IPS DF 19.7 (cell line): ENCODE measurements around the gene MBOAT2.

Experiments
- DNase-seq: peaks from one replicate; pipeline ENCODE4 v3.0.0-alpha.2; 2013; ENCODE audit warnings: low read depth, low spot score

Gene MBOAT2

DNA sequence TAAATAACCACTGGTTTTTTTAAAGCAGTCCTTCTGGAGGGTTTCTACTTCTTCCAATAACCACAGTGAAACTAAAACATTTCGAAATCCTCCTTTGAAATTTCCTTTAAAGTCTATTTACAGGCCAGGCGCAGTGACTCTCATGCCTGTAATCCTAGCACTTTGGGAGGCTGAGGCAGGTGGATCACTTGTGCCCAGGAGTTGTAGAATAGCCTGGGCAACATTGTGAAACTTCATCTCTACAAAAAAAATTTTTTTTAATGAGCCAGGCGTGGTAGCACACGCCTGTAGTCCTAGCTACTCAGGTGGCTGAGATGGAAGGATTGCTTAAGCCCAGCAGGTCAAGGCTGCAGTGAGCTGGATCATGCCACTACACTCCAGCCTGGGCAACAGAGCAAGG is 181.3 kb downstream of the MBOAT2 start:
- DNase-seq, result no peak

DNA sequence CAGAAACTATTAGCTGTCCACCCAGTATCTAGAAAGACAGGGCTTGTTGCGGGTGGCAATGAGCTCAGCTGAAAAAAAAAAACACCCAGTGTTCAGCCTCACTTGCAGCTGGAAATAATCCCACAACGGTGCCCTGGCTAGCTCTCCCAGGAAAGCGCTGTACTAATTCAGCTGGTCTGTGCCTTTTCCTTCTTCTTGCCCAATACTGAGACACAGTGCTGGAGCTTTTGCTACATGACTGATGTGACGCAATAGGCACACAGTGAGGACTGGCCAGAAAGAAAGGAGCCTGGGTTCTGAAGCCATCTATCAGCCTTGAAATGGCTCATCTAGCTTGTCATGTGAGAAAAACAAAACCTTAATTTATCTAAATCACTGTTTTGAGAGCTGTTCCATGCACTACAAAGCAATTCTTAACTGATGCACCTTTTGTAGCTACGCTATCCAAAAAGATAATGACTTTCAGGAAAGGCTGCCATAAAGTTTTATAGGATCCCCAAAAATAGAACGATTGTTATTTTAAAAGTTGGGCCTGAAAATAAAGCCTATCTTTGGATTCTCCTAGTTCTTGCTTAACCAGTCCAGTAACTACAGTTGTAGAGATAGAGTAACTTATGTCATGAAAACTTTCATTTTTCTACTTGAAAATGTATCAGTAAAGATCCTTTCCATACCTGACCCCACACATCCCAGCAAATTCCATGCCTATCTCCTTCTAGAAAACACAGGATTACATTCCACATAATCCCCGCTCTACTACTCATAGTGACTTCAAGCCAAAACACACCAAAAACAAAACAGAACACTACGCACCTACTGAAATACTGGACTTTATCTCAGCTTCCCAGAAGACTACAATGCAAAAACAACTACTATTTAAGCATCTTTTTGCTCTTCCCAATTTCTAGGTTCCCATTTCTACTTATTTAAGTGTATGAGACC is 181.9 kb downstream of the MBOAT2 start:
- DNase-seq, result no peak

DNA sequence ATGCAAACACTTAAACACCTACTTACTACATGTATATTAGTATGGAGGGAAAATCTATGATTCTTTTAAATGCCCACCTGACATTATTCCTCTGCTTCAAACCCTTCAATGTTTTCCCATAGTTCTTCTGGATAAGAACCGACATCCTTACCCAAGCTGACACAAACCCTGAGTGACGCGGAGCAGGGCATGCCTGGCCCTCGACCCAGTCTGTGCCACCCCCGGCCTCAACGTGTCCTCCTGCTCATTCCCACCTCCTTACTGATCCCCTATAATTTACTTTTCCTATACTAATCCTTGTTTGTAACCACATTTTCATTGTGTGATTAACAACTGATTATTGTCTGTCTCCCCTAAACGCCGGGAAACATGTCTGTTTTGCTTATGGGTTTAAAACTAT is 183.5 kb downstream of the MBOAT2 start:
- no peak for DNase-seq

DNA sequence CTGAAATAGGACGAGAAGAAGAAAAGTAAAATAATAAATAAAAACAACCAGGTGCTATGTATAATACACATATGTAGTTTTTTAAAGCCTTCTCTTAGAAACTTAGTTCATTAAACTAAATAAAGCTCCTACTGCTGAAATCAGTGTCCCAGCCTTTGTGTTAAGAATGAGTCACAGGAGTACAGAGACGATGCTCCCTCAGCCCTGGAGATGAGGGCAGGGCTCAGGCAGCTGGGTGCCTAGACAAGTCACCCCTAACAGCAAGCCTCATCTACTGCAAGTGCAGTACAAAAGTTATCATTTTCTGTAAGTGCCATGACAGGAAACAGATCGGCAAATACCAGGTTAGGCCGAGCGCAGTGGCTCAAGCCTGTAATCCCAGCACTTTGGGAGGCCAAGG is 184.3 kb downstream of the MBOAT2 start:
- DNase-seq, result no peak

DNA sequence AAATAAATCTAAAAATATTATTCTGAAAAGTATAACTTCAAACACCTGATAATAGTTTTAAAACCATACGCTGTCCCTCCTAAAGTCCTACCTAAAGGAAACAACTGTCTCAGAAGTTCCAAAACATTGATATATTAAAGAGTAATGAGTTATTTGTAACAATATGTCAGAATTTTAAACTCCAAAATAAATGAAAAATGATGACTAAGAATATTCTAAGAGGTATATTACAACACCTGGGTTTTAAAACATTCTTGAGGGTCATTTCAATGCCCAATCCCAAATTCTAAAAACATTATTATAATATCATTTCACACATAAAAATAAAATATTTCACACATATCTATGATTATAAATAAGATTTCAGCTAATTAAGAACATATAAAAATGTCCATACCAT is 186.3 kb downstream of the MBOAT2 start:
- DNase-seq, result no peak

DNA sequence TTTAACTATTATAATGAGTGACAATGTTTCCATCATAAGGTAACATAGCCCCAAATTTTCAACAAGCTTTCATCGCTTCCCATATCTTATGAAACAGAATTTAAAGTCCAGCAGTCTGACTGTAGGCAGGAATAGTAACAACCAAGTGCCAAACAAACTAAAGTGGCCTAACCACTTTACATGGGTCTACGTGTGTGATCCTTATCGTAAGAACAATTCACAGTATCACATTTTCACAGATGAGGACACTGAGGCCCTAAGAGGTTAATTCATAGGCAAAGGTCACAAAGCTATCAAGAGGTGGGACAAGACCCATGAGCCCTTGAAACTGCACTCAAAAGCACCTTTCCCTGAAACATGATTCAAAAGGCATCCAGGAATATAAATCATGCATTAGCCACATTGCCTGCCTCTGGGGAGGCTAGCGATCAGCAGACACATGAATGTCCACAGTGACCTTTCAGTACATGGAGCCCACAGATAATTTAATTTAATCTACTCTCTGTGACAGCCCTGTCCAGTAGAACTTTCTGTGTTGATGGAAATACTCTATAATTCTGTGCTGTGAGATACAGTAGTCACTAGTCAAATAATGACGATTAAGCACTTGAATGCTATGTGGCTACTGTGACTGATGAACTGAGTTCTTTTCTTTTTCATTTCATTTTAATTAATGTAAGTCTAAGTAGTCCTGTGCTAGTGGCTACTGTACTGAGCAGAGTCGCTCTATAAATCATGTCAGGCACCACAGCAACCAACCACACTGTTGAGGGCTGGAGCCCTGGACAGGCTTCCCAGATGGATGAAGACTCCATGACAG is 196.4 kb downstream of the MBOAT2 start:
- no peak for DNase-seq

DNA sequence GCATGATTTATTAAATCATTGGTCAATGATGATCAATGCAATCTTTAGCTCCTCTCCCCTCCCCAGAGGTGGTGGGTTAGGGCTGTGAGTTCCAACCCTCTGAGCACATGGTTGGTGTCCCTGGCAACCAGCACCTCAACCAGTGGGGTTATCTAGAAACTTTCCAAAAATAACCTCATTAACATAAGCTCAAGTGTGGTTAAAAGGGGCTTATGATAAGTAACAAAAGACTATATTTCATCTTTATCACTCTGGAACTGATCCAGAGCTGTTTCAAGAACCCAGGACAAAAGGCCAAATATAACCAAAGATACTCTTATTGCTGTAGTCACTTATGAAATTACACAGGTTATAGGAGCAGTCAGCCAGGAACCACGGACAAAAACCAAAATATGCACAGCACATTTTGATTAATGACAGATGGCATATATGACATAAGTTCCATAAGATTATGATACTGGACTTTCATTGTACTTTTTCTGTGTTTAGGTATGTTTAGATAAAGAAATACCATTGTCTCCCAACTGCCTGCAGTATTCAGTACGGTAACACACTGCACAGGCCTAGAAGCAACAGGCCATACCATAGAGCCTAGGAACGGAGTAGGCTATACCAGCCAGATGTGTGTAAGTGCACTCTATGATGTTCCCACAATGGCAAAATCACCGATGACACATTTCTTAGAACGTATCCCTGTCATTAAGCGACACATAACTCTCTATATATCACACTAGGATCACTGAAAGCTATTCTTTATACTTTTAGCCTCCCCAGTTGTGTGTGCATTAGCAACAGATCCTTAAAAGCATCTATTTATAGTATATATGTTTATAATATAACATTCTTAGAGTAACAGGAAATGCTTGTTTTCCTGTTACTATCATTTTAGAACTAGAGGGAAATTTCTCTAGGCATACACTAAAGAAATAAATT is 197.9 kb downstream of the MBOAT2 start:
- DNase-seq, result no peak

DNA sequence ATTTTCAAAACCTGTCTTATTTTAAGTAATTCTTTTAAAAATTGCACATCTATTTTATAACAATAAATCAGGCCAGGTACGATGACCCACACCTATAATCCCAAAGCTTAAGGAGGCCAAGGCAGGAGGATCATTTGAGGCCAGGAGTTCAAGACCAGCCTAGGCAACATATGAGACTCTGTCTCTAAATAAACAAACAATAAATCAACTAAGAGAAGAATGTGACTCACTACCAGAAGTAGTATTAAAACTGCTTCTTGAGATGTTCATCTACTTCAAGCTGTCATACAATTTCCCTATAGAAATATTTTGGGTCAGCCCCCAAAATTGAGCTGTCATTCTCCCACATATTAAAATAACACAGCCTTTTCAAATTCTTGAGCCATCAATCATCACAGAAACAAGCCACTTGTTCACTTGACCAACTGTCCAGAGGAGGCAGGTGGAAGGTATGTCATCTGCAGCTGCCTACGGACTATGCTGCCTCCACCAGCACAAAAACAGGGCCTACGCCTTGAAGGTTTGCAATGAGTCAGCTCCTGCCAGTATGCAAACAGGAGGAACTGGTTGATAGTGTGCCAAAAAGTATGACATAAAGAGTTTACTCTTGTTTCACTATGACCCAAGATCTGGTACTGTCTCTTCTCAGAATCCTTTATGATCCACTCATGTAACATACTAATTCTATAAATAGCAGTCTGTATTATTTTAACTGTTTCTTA is 199.7 kb downstream of the MBOAT2 start:
- DNase-seq, result no peak

DNA sequence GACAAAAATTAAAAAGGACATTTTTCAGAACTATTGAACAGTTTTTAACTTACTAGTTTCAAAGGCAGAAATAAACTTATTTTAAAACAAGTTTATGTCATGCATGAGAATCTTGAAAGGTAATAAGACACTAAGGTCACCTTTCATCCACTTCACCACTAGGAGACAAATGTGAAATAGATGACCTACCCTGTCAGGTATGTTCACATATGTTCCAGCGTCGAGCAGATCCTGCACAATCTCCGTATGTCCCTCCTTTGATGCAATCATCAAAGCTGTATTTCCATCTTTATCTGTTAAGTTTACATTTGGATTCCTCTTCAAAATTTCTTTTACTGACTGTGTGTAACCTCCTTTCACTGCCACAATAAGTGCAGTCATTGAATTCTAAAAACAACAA is 200.7 kb downstream of the MBOAT2 start:
- no peak for DNase-seq
